ENCODE results near the gene UHRF1.
A peak's percentile ranks its signal among the peaks of the same experiment; 100 is the strongest.

UHRF1 gene

DNA sequence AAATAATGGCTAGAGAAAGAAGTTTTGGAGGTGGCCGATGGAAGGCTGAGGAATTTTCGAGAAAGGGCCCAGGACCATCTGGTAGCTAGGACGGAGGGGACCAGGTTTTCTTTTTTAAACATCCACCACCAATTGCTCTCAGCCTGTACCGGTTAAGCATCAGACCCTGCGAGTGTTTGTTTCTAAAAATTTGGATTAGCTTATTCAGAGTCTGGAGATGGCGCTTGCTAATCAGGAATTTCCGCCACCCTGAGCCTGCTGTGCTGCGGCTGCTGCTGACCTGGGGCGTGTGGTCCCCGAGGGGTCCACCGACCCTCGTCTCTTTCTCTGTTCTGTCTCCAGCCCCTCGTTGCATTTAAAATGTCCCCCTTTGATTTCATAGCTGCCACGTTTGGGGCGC, 2.0 kb downstream of the UHRF1 start:
- peaks cover 19% of the 10 kb centered on the region; the same call in 1 of the 2 replicates for H3K36me3 ChIP-seq (ENCODE audit: insufficient read depth, low read length)

DNA sequence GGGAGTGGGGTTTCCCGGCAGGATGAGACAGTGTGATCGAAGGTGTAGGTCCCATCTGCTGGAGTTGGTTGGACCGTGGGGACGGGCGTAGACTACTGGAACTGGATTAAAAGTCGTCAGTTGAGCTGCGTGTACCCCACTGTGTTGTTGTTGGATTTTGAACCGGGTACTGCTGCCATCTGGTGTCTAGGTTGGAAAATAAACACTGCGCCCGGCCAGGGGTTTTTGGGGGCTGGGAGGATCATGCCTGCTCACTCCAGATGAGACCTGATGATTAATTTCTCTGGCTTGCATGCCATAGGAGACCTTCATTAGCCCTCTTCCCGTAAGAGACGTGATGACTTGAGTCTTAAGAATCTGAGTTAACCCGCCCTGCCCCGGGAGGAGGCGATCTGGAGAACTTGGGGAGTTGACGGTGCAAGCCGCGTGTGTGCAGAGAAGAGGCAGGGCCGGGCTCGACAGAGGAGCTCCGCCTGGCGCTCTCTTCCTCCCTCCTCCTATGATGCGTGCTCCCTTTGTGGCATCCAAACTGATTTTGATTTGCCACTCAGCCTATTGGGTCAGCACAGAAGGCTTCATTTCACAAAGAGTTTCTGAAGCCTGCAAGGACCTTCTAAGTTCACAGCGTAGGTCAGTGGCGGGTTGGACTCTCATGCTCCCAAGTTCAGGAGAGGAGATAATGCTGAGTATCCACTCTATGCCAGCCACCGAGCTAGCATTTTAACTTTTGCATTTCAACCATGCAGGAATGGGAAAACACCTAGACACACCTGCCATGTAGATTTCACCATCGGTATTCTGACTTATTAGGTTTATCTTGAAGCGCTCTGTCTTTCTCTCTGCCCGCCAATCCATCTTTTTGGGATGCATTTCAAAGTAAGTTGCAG, 2.7 kb downstream of the UHRF1 start:
- Histone ChIP-seq H3K4me2 (ENCODE audit: low read depth, low read length, poor library complexity, severe bottlenecking) (peak overlapping the region; percentile 99), H3K9me3 (ENCODE audit: insufficient read depth, low read depth, low read length) (no peaks in the 10 kb centered on the region), H3F3A (ENCODE audit: low read depth) (peaks cover 8% of the 10 kb centered on the region), H3K4me1 (ENCODE audit: insufficient read depth, low read length, poor library complexity, severe bottlenecking) (peaks cover 58% of the 10 kb centered on the region), H3K9ac (ENCODE audit: low read depth, low read length, poor library complexity, severe bottlenecking) (peak overlapping the region; percentile 98), H3K36me3 (ENCODE audit: insufficient read depth, low read length) (peaks cover 19% of the 10 kb centered on the region; the same call in 1 of the 2 replicates), H3K27me3 (ENCODE audit: insufficient read depth, low read length, poor library complexity, severe bottlenecking) (no peaks in the 10 kb centered on the region), H2AFZ (ENCODE audit: low read length) (no peak overlapping the region), H4K20me1 (ENCODE audit: insufficient read depth, low read length, poor library complexity, severe bottlenecking) (peaks cover 42% of the 10 kb centered on the region), H3K79me2 (ENCODE audit: insufficient read depth, low read length) (peaks cover 83% of the 10 kb centered on the region), H3K4me3 (ENCODE audit: low read length, poor library complexity, severe bottlenecking) (peak overlapping the region; percentile 97), H3K9me2 (replicated peaks; ENCODE audit: low read depth, low read length) (no peaks in the 10 kb centered on the region)
- no peak for TF ChIP-seq EZH2phosphoT487 (IDR thresholded peaks at IDR 0.05; ENCODE audit: borderline replicate concordance)
- TF ChIP-seq, protein P1, sequence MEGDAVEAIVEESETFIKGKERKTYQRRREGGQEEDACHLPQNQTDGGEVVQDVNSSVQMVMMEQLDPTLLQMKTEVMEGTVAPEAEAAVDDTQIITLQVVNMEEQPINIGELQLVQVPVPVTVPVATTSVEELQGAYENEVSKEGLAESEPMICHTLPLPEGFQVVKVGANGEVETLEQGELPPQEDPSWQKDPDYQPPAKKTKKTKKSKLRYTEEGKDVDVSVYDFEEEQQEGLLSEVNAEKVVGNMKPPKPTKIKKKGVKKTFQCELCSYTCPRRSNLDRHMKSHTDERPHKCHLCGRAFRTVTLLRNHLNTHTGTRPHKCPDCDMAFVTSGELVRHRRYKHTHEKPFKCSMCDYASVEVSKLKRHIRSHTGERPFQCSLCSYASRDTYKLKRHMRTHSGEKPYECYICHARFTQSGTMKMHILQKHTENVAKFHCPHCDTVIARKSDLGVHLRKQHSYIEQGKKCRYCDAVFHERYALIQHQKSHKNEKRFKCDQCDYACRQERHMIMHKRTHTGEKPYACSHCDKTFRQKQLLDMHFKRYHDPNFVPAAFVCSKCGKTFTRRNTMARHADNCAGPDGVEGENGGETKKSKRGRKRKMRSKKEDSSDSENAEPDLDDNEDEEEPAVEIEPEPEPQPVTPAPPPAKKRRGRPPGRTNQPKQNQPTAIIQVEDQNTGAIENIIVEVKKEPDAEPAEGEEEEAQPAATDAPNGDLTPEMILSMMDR (conservative IDR thresholded peaks at IDR 0.05; ENCODE audit: low read length) = peak; percentile 77

More for the DNA sequence above, 2.0 kb downstream of the UHRF1 start:
- TF ChIP-seq, protein P1 (conservative IDR thresholded peaks at IDR 0.05; ENCODE audit: low read length) = no peak
- TF ChIP-seq EZH2phosphoT487 (IDR thresholded peaks at IDR 0.05; ENCODE audit: borderline replicate concordance) = no peak
- Histone ChIP-seq H3K4me3 (ENCODE audit: low read length, poor library complexity, severe bottlenecking) (peak overlapping the region; percentile 97), H3F3A (ENCODE audit: low read depth) (peaks cover 8% of the 10 kb centered on the region), H3K27me3 (ENCODE audit: insufficient read depth, low read length, poor library complexity, severe bottlenecking) (no peaks in the 10 kb centered on the region), H3K4me1 (ENCODE audit: insufficient read depth, low read length, poor library complexity, severe bottlenecking) (peaks cover 51% of the 10 kb centered on the region), H3K9ac (ENCODE audit: low read depth, low read length, poor library complexity, severe bottlenecking) (peak overlapping the region; percentile 98), H3K9me2 (replicated peaks; ENCODE audit: low read depth, low read length) (no peaks in the 10 kb centered on the region), H4K20me1 (ENCODE audit: insufficient read depth, low read length, poor library complexity, severe bottlenecking) (peaks cover 40% of the 10 kb centered on the region), H3K9me3 (ENCODE audit: insufficient read depth, low read depth, low read length) (no peaks in the 10 kb centered on the region), H2AFZ (ENCODE audit: low read length) (peak overlapping the region; percentile 36; the same call in 1 of the 2 replicates), H3K4me2 (ENCODE audit: low read depth, low read length, poor library complexity, severe bottlenecking) (peak overlapping the region; percentile 99), H3K79me2 (ENCODE audit: insufficient read depth, low read length) (peaks cover 76% of the 10 kb centered on the region)

DNA sequence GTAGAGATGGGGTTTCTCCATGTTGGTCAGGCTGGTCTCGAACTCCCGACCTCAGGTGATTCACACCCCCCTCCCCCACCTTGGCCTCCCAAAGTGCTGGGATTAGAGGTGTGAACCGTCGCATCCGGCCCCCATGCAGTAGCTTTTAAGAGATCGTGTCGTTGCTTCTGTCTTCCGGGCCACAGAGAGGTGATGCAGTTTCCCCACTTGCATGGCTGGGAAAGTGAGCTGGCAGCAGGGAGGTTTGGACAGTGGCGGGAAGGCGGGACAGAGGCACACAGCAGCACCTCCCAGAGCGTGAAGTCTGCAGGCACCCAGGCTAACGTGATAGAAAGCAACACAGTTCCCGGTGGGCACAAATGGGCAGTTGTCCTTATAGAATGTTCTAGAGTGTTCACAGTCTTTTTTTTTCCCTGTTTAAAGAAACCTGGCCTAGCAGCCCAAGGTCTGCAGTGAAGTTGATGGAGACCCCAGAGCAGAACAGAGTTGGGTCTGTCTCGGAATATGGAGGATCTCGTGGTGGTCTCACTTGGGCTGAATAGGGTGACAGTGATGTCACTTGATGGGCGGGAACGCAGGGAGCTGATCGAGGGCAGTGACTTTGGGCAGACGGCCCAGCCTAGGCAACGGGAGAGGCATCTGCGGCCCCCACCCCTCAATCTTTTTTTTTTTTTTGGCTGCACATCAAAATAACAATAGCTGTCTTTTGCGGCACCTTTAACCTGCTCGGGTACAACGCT, 4.9 kb downstream of the UHRF1 start:
- Histone ChIP-seq H2AFZ (ENCODE audit: low read length) (no peak overlapping the region), H3F3A (ENCODE audit: low read depth) (peaks cover 8% of the 10 kb centered on the region), H3K9ac (ENCODE audit: low read depth, low read length, poor library complexity, severe bottlenecking) (no peak overlapping the region), H3K79me2 (ENCODE audit: insufficient read depth, low read length) (peaks cover 98% of the 10 kb centered on the region), H3K4me1 (ENCODE audit: insufficient read depth, low read length, poor library complexity, severe bottlenecking) (peaks cover 50% of the 10 kb centered on the region), H3K4me3 (ENCODE audit: low read length, poor library complexity, severe bottlenecking) (peak overlapping the region; percentile 80), H3K9me2 (replicated peaks; ENCODE audit: low read depth, low read length) (no peaks in the 10 kb centered on the region), H3K36me3 (ENCODE audit: insufficient read depth, low read length) (peaks cover 24% of the 10 kb centered on the region; the same call in 1 of the 2 replicates), H3K27me3 (ENCODE audit: insufficient read depth, low read length, poor library complexity, severe bottlenecking) (no peaks in the 10 kb centered on the region), H4K20me1 (ENCODE audit: insufficient read depth, low read length, poor library complexity, severe bottlenecking) (peaks cover 42% of the 10 kb centered on the region), H3K9me3 (ENCODE audit: insufficient read depth, low read depth, low read length) (no peaks in the 10 kb centered on the region), H3K4me2 (ENCODE audit: low read depth, low read length, poor library complexity, severe bottlenecking) (peak overlapping the region; percentile 94)
- TF ChIP-seq, protein P1 (conservative IDR thresholded peaks at IDR 0.05; ENCODE audit: low read length) = no peak
- TF ChIP-seq EZH2phosphoT487 (IDR thresholded peaks at IDR 0.05; ENCODE audit: borderline replicate concordance) = no peak
